Neural progenitor cell (in vitro differentiated cells): ENCODE results near the gene TRPM2. TPM values are rescaled to one million over a fixed set of nuclear protein-coding genes. Genes with fewer than 3 reads are reported as not detected.

ENCODE experiments used
- DNase-seq: peaks from one replicate; pipeline ENCODE4 v3.0.0-alpha.2; 2016; ENCODE audit warnings: low spot score
- H2AFZ ChIP-seq: fragments of 200-600 bp; sonication (generic); replicated peaks from 2 replicates; pipeline ENCODE4 v1.6.1; 2016; ENCODE audit warnings: antibody characterized with exemption
- H3F3A ChIP-seq: fragments of 200-600 bp; sonication (generic); 2 replicates; pipeline ENCODE4 v1.6.1; 2016; ENCODE audit warnings: antibody characterized with exemption, low read depth
- H3K27ac ChIP-seq: fragments of 200-600 bp; sonication (generic); 2 replicates; pipeline ENCODE4 v1.5.1; 2016; ENCODE audit warnings: mild to moderate bottlenecking
- H3K27me3 ChIP-seq: fragments of 200-600 bp; sonication (generic); 2 replicates; pipeline ENCODE4 v1.6.1; 2016; ENCODE audit warnings: mild to moderate bottlenecking, moderate library complexity
- H3K36me3 ChIP-seq: fragments of 200-600 bp; sonication (generic); 2 replicates; pipeline ENCODE4 v1.5.1; 2016
- H3K4me1 ChIP-seq: fragments of 200-600 bp; sonication (generic); 2 replicates; pipeline ENCODE4 v1.6.1; 2016; ENCODE audit warnings: mixed run types
- H3K4me2 ChIP-seq: fragments of 200-600 bp; sonication (generic); 2 replicates; pipeline ENCODE4 v1.6.1; 2016
- H3K4me3 ChIP-seq: fragments of 200-600 bp; sonication (generic); 2 replicates; pipeline ENCODE4 v1.5.1; 2016
- H3K79me2 ChIP-seq: fragments of 200-600 bp; sonication (generic); 2 replicates; pipeline ENCODE4 v1.6.1; 2016; ENCODE audit warnings: low read depth
- H3K9ac ChIP-seq: fragments of 200-600 bp; sonication (generic); 2 replicates; pipeline ENCODE4 v1.6.1; 2016
- H3K9me3 ChIP-seq: fragments of 200-600 bp; sonication (generic); 2 replicates; pipeline ENCODE4 v1.5.1; 2016; ENCODE audit warnings: low read depth
- H4K20me1 ChIP-seq: fragments of 200-600 bp; sonication (generic); 2 replicates; pipeline ENCODE4 v1.6.1; 2016; ENCODE audit warnings: low read depth
- H3K27ac Mint-ChIP-seq: 3 replicates; pipeline ENCODE4 v1.8.0; 2021; ENCODE audit warnings: mixed read lengths
- H3K27me3 Mint-ChIP-seq: 2 replicates; pipeline ENCODE4 v1.8.0; 2022; ENCODE audit warnings: low read depth, mild to moderate bottlenecking, inconsistent platforms, moderate library complexity, mixed read lengths; ENCODE audit not compliant: insufficient read depth
- H3K36me3 Mint-ChIP-seq: 3 replicates; pipeline ENCODE4 v1.8.0; 2021; ENCODE audit warnings: mixed read lengths
- H3K4me1 Mint-ChIP-seq: 3 replicates; pipeline ENCODE4 v1.8.0; 2021; ENCODE audit warnings: mixed read lengths
- H3K4me3 Mint-ChIP-seq: 3 replicates; pipeline ENCODE4 v1.8.0; 2021; ENCODE audit warnings: mild to moderate bottlenecking, moderate library complexity, mixed read lengths
- H3K9me3 Mint-ChIP-seq: 3 replicates; pipeline ENCODE4 v1.8.0; 2020; ENCODE audit warnings: mixed read lengths
- CTCF ChIP-seq: fragments of 200-600 bp; sonication (generic); IDR thresholded peaks from 2 replicates; pipeline ENCODE4 v1.5.1; 2017; ENCODE audit warnings: antibody characterized with exemption, mild to moderate bottlenecking
- EZH2 ChIP-seq: fragments of 200-600 bp; sonication (generic); IDR thresholded peaks from 2 replicates; pipeline ENCODE4 v1.6.1; 2017; ENCODE audit warnings: antibody characterized with exemption, mild to moderate bottlenecking, moderate library complexity
- EZH2phosphoT487 ChIP-seq: fragments of 200-600 bp; sonication (generic); IDR thresholded peaks from 2 replicates; pipeline ENCODE4 v1.6.1; 2017; ENCODE audit warnings: antibody characterized with exemption
- total RNA-seq: library from RNA; depleted of rRNA; stranded (reverse); fragments of >200 nt; gene quantifications from 2 replicates; pipeline ENCODE4 v1.2.3, GENCODE V29; 2015; ENCODE audit warnings: low replicate concordance

TRPM2 gene
- total RNA-seq, 1 donor from 2014 or later = not detected

- Histone ChIP-seq H3K4me1 (no peaks in the 10 kb centered on the region), H3K4me3 (no peak overlapping the region), H3K36me3 (no peaks in the 10 kb centered on the region), H2AFZ (no peak overlapping the region), H4K20me1 (no peaks in the 10 kb centered on the region), H3F3A (no peaks in the 10 kb centered on the region), H3K27ac (no peak overlapping the region), H3K9me3 (no peaks in the 10 kb centered on the region), H3K4me2 (no peak overlapping the region), H3K27me3 (no peaks in the 10 kb centered on the region), H3K9ac (no peak overlapping the region), H3K79me2 (no peaks in the 10 kb centered on the region)
- no peaks in the 10 kb centered on the region for H3K36me3 Mint-ChIP-seq
- peak overlapping the region; percentile 18 for H3K4me3 Mint-ChIP-seq
- TF ChIP-seq EZH2phosphoT487 = no peak
- no peak for TF ChIP-seq CTCF
- TF ChIP-seq EZH2 = no peak
- H3K27ac Mint-ChIP-seq = no peak overlapping the region
- peaks cover 8% of the 10 kb centered on the region for H3K9me3 Mint-ChIP-seq
- no peak for DNase-seq
- H3K27me3 Mint-ChIP-seq = peaks cover 7% of the 10 kb centered on the region
- H3K4me1 Mint-ChIP-seq = peaks cover 6% of the 10 kb centered on the region
These were observed 66.3 kb downstream of the TRPM2 start for GRCh38 chr21:44419679-44420078.

GRCh38 chr21:44420416-44421205 is 67.2 kb downstream of the TRPM2 start:
- H3K27ac ChIP-seq = no peak overlapping the region
- no peaks in the 10 kb centered on the region for H3K9me3 ChIP-seq
- H3K4me1 ChIP-seq = no peaks in the 10 kb centered on the region
- Mint-ChIP-seq H3K36me3 (no peaks in the 10 kb centered on the region), H3K4me1 (peaks cover 2% of the 10 kb centered on the region), H3K9me3 (peaks cover 6% of the 10 kb centered on the region), H3K27me3 (peaks cover 4% of the 10 kb centered on the region), H3K27ac (no peak overlapping the region), H3K4me3 (no peak overlapping the region)
- no peak overlapping the region for H3K9ac ChIP-seq
- H3F3A ChIP-seq = no peaks in the 10 kb centered on the region
- no peaks in the 10 kb centered on the region for H3K79me2 ChIP-seq
- H3K27me3 ChIP-seq = no peaks in the 10 kb centered on the region
- H3K36me3 ChIP-seq = no peaks in the 10 kb centered on the region
- H3K4me2 ChIP-seq = no peak overlapping the region
- no peak overlapping the region for H2AFZ ChIP-seq
- H3K4me3 ChIP-seq = no peak overlapping the region
- no peaks in the 10 kb centered on the region for H4K20me1 ChIP-seq
- TF ChIP-seq EZH2 (no peak), CTCF (no peak), EZH2phosphoT487 (no peak)
- no peak for DNase-seq

- Histone ChIP-seq H4K20me1 (no peaks in the 10 kb centered on the region), H3K4me1 (no peaks in the 10 kb centered on the region), H3K4me2 (no peak overlapping the region), H3K9me3 (no peaks in the 10 kb centered on the region), H3K27me3 (no peaks in the 10 kb centered on the region), H3K27ac (no peak overlapping the region), H3K4me3 (no peak overlapping the region), H3K79me2 (no peaks in the 10 kb centered on the region), H3K9ac (no peak overlapping the region), H3F3A (no peaks in the 10 kb centered on the region), H2AFZ (no peak overlapping the region), H3K36me3 (no peaks in the 10 kb centered on the region)
- peaks cover 2% of the 10 kb centered on the region for H3K4me1 Mint-ChIP-seq
- peaks cover 6% of the 10 kb centered on the region for H3K9me3 Mint-ChIP-seq
- no peak for DNase-seq
- H3K27ac Mint-ChIP-seq = no peak overlapping the region
- no peak for TF ChIP-seq EZH2phosphoT487
- TF ChIP-seq EZH2 = no peak
- TF ChIP-seq CTCF = no peak
- H3K27me3 Mint-ChIP-seq = peaks cover 4% of the 10 kb centered on the region
- no peak overlapping the region for H3K4me3 Mint-ChIP-seq
- H3K36me3 Mint-ChIP-seq = no peaks in the 10 kb centered on the region
These were observed 68.8 kb downstream of the TRPM2 start for GRCh38 chr21:44421901-44422840.
